ENCODE measurements around the gene TYMP.
A peak's percentile ranks its signal among the peaks of the same experiment; 100 is the strongest.

TYMP gene

GRCh38 chr22:50551160-50551752 lies 21.4 kb upstream of the TYMP start:
- no peak overlapping the region for H3K4me3 ChIP-seq (replicated peaks in 1 of 2; ENCODE audit: low read depth in 2 of 2, low read length in 2 of 2)
- no peak for DNase-seq (ENCODE audit: low read depth in 2 of 2)
- TF ChIP-seq, protein P1, sequence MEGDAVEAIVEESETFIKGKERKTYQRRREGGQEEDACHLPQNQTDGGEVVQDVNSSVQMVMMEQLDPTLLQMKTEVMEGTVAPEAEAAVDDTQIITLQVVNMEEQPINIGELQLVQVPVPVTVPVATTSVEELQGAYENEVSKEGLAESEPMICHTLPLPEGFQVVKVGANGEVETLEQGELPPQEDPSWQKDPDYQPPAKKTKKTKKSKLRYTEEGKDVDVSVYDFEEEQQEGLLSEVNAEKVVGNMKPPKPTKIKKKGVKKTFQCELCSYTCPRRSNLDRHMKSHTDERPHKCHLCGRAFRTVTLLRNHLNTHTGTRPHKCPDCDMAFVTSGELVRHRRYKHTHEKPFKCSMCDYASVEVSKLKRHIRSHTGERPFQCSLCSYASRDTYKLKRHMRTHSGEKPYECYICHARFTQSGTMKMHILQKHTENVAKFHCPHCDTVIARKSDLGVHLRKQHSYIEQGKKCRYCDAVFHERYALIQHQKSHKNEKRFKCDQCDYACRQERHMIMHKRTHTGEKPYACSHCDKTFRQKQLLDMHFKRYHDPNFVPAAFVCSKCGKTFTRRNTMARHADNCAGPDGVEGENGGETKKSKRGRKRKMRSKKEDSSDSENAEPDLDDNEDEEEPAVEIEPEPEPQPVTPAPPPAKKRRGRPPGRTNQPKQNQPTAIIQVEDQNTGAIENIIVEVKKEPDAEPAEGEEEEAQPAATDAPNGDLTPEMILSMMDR (IDR thresholded peaks at IDR 0.05; ENCODE audit: low read depth, low read length), result no peak

DNA sequence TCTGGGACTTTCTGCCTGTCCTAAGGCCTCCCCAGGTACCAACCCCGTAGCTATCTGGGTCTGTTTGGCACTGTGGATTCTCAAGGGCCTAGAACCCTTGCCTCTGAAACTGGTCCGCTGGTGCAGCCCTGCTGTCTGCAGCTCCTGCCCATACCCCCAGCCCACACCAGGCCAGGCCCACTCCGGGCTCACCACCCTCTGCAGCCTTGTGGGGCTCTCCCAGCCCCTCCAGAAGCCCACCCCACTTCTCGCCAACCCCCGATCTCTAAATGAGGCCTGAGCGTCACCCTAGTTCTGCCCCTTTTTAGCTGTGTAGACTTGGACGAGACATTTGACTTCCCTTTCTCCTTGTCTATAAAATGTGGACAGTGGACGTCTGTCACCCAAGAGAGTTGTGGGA lies 20.6 kb upstream of the TYMP start:
- DNase-seq (ENCODE audit: low read depth in 2 of 2), result no peak
- TF ChIP-seq, protein P1 (IDR thresholded peaks at IDR 0.05; ENCODE audit: low read depth, low read length), result no peak

GRCh38 chr22:50548921-50549790 lies 19.3 kb upstream of the TYMP start:
- no peak for DNase-seq (ENCODE audit: low read depth in 2 of 2)
- TF ChIP-seq, protein P1 (IDR thresholded peaks at IDR 0.05; ENCODE audit: low read depth, low read length), result no peak
- H3K4me3 ChIP-seq (replicated peaks in 1 of 2; ENCODE audit: low read depth in 2 of 2, low read length in 2 of 2), result no peak overlapping the region

More for the DNA sequence above, 20.6 kb upstream of the TYMP start:
- no peak overlapping the region for H3K4me3 ChIP-seq (replicated peaks in 1 of 2; ENCODE audit: low read depth in 2 of 2, low read length in 2 of 2)

DNA sequence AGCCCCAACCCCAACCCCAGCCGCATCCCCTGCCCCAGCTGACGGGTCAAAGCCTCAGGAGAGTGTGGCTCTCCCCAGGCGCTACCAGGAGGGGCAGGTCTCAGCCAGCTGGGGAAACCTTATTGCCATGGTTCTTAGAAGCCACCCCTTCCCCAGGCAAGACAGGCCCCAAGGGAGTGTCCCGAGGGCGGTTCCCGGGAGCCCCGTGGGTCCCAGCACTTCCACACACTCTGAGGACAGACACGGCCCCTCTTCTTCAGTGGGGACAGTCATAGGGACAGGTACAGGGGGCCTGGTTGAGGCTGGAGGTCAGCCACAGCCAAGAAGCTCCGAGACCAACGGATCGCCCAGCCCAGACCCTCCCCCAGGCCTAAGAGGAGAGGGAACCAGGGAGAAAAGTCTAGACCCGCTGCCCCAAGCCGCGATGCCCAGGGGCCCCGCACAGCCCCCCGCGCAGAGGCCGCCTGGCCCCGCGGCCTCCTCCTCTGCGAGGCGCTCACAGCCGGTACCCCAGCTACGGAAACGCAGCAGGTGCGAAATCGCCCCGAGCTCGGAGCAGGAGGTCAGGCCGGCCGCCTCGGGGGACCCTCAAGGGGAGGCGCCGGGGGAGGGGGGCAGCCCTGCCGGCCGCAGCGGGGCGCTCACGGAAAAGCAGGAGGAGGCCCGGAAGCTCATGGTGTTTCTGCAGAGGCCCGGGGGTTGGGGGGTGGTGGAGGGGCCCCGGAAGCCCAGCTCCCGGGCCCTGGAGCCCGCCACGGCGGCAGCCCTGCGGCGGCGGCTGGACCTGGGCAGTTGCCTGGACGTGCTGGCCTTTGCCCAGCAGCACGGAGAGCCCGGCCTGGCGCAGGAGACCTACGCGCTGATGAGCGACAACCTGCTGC lies 18.5 kb upstream of the TYMP start:
- TF ChIP-seq, protein P1 (IDR thresholded peaks at IDR 0.05; ENCODE audit: low read depth, low read length), result no peak
- no peak overlapping the region for H3K4me3 ChIP-seq (replicated peaks in 1 of 2; ENCODE audit: low read depth in 2 of 2, low read length in 2 of 2)
- DNase-seq (ENCODE audit: low read depth in 2 of 2), result peak in 1 of 2 donors; percentile 17

GRCh38 chr22:50547263-50547985 lies 17.6 kb upstream of the TYMP start:
- TF ChIP-seq, protein P1 (IDR thresholded peaks at IDR 0.05; ENCODE audit: low read depth, low read length), result no peak
- no peak for DNase-seq (ENCODE audit: low read depth in 2 of 2)
- no peak overlapping the region for H3K4me3 ChIP-seq (replicated peaks in 1 of 2; ENCODE audit: low read depth in 2 of 2, low read length in 2 of 2)
